ENCODE results near the gene TMEM63A. TPM values are rescaled to one million over a fixed set of nuclear protein-coding genes. Genes with fewer than 3 reads are reported as not detected.
"Not testable (repeated sequence)": the region's sequence is repeated elsewhere in the genome, so short reads cannot be mapped to it uniquely, and the experiment has no call there.

Gene TMEM63A
- total RNA-seq, 1 experiment from 2014 or later: 4.0 TPM

DNA sequence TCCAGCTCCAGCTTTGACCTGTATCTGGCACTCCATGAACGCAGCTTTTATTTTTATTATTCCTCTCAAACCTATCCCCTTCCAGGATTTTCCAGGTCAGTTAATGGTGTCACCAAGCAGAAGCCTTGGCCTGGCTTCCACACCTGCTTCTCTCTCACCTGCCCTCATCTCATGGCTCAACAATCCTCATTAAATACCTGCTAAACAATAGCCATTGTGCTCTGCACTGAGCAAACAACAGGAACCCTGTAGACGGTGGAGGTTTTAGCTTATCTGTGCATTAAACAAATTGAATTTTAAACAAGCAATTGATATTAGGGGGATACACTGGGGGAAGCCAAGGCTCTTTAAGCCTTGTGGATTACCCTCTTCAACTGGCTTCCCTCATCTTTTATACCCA, 26.6 kb upstream of the TMEM63A start:
- DNase-seq (ENCODE audit: low spot score): no peak

DNA sequence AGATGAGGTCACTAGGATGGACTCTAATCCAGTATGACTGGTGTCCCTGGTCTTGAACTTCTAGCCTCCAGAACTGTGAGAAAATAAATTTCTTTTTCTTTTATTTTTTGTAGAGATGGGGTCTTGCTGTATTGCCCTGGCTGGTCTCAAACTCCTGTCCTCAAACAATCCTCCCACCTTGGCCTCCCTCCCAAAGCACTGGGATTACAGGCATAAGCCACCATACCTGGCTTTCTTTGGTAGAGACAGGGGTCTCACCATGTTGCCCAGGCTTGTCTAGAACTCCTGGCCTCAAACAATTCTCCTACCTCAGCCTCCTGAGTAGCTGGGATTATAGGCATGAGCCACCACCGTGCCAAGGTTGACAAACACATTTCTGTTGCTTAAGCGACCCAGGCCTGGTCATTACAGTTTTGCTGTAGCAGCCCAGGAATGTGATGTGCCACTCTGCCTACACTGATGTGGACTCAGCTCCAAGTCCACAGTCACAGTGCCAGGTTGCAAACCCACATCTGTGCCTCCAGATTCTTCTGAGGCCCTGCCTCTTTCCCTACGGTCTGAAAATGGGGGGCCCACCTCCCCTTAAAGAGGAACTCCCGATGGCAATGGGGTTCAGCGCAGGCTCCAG, 25.9 kb upstream of the TMEM63A start:
- DNase-seq (ENCODE audit: low spot score): no peak

DNA sequence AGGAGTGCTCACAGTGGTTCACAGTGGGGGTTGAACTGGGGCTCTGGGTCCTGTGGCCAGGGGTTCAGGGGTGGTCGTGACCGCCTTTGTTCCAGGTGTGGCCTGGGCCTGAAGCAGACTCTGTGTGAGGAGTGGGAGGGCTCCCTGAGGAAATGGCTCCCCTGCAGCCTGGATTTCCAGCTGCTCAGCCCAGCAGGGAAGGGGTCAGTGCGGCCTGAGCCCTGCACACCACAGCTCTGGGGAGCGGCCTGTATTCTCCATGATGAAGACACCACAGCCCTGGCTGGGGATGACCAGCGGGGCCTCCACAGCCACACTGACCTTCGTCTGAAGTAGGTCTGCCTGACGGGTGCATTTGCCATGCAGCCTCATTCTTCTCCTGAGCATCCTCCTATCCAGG, 25.2 kb upstream of the TMEM63A start:
- no peak for DNase-seq (ENCODE audit: low spot score)

DNA sequence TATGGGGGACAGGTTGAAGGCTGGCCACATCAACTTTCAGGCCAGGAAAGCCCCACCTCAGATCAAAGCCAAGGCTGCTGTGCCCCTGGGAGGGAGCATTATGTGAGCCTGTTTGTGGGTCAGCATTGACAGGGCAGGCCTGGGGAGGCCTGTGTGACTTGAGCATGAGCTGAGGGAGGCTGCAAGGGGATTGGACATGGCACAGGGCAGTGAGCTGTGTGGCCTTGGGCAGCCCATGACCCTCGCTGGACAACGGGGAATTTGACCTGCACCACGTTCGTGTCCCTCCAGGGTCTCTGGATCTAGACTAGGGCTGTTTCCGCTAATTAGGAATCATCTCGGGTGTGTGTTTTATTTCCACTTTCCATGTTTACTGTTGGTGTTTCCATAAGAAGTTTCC, 24.3 kb upstream of the TMEM63A start:
- DNase-seq (ENCODE audit: low spot score): no peak

DNA sequence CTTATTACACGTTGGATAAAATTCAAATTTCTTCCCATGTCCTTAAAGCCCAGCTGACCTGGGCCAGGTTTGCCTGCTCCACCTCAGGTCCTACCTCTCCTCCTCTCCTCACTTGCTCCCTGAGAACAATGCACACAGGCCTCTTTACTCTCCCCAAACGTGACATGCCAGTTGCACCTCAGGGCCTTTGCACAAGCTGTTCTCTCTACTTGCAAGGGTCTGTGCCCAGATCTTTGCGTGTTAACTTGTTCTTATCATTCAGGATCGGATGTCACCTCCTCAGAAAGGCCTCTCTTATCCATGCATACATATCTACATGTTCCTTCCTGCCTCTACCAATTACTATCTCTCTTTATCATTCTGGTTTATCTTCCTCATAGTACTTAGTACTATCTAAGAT, 21.4 kb upstream of the TMEM63A start:
- DNase-seq (ENCODE audit: low spot score): no peak

DNA sequence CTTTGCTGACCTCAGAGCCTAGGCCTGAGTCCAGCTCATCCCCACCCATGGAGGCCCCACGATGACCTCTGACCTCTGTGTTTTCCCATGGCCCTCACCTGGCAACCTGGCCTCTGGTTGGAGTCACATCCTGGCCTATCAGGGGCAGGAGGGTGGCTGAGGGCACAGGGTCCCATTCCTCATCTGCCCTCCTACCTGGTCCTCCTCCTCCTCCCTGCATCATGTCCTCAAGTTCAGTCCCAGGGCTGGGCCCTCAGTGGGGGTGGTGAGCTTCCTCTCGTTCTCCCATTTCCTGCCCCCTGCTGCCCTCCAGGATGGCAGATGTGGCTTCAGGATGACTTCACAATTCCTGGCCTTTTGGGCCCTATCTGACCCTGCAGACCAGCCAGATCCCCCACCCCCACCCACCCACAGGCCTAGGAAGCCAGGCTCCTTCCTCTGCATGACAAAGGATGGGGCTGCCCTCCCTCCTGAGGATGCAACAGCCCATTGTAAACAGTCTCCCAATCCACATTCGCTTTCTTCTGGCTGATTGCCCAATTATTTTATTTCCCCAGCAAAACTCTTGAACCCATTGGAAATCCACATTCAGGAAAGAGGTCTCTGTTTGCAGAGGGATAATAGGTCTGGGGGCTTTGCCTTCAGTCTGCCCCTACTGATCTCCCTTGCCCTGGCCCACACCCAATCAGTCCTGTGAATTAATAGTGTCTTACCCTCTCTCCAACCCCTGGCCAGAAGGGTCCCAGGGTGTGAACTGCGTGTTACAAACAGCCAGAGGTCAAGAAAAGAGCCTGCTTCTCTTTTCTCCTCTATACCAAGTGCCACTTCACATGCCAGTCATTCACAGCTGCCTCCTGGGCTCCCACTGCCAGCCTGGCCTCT, 17.1 kb upstream of the TMEM63A start:
- DNase-seq (ENCODE audit: low spot score): no peak

DNA sequence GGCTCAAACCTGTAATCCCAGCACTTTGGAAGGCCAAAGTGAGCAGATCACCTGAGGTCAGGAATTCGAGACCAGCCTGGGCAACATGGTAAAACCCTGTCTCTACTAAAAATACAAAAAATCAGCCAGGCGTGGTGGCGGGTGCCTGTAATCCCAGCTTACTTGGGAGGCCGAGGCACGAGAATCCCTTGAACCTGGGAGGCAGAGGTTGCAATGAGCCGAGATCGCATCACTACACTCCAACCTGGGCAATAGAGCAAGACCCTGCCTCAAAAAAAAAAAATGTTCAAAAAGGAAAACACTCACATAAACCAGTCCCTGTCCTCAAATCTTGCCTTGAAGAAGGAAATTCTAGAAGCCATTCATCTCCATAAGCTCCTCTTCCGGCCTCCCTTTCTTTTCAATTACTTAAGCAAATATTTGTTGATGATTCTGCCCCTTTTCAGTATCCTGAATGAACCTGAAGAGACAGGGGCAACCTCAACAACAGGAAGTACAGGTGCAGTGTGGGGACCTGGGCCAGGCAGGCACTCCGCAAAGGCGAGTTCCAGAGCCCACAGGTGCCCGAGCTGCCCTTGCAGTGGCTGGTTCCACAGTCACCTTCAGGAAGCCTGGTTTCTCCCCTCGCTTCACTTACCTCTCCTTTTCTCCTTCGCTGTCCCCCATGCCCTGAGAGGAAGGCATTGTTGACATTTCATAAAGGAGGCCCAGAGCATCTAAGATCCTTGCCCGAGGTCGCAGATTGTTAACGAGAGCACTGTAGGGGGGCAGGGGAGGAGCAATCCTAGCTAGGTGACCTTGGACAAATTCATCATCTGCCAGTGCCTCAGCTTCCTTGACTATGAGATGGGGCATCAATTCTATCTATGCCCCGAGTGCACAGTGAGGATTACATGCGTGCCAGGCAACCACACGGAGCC, 15.7 kb upstream of the TMEM63A start:
- no peak for DNase-seq (ENCODE audit: low spot score)

DNA sequence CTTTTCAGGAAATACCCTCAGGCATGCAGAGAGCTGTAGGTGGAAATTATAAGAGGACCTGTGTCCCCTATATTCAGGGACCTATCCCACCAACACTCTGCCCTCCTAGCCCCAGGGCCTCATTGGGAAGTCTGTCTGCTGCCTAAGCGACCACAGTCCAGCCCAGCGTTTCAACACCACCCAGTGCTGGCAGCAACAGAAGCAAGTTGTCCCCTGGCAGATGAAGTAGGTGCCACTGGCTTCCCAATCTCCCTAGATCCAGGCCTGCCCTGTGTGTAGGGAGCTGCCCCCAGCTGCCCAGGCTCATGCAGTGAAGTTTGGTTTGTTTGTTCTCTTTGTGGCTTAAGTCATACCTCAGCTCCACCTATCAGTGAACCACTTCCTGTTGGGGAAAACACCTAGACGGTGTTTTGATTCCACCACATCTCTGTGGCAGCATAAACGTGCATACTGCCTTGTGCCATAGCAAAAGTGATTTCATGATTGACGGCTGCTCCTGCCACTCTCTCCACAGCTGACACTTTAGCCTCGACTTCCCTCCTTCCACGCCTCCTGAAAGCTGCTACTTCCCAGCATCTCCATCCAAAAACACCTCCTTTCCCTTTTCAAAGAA, 14.9 kb upstream of the TMEM63A start:
- DNase-seq (ENCODE audit: low spot score): peak; percentile 74

DNA sequence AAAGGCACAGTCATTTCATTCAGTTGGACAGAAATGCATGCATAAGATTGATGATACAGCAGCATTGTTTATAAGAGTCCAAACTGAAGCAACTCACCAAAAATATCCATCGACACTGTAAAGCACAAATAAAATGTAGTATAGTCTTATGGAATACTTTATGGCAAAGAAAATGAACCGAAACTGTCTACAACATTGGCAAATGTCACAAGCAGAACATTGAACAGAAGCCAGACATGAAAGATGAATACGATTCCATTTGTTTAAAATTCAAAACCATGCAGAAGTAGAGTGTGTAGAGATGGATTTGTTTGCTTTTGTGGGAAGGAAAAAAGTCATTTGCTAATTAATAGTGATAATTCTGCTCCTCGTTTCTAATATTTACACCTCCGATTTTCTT, 14.3 kb upstream of the TMEM63A start:
- DNase-seq (ENCODE audit: low spot score): no peak

DNA sequence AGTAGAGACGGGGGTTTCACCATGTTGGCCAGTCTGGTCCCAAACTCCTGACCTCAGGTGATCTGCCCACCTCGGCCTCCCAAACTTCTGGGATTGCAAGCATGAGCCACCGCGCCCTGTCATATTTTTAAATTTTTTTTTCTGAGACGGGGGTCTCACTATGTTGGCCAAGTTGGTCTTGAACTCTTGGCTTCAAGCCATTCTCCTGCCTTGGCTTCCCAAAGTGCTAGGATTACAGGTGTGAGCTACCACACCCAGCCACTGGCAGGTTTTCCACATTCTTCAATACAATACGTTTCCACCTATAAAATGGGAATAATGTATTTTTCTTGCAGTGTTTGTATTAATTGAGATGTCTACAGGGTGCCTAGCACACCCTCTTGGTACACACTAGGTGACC, 10.1 kb upstream of the TMEM63A start:
- no peak for DNase-seq (ENCODE audit: low spot score)

DNA sequence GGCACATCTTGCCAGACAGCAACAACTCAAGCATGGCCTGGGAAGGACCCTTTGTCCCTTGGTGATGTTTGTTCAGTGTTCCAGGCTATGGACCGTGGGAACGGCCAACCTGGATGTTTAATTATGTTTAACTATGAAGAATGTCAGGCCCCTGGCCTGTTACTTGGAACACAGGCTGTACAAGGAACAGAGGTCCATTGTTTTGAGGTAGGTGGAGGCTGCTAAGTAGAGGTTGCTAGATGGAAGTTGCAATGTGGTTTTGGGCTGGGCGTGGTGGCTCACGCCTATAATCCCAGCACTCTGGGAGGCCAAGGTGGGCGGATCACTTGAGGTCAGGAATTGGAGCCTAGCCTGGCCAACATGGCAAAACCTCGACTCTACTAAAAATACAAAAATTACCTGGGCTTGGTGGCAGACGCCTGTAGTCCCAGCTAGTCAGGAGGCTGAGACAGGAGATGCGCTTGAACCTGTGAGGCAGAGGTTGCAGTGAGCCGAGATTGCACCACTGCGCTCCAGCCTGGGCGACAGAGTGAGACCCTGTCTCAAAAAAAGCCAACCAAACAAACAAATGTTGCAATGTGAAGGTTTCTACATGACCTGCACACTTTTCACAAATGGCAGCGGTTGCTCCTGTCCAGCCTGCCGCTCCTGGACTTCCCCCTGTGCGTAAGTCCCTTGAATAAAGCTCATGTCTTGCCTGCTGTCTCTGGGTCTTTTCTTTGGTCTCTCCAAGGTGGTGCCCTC, 9.2 kb upstream of the TMEM63A start:
- no peak for DNase-seq (ENCODE audit: low spot score)

DNA sequence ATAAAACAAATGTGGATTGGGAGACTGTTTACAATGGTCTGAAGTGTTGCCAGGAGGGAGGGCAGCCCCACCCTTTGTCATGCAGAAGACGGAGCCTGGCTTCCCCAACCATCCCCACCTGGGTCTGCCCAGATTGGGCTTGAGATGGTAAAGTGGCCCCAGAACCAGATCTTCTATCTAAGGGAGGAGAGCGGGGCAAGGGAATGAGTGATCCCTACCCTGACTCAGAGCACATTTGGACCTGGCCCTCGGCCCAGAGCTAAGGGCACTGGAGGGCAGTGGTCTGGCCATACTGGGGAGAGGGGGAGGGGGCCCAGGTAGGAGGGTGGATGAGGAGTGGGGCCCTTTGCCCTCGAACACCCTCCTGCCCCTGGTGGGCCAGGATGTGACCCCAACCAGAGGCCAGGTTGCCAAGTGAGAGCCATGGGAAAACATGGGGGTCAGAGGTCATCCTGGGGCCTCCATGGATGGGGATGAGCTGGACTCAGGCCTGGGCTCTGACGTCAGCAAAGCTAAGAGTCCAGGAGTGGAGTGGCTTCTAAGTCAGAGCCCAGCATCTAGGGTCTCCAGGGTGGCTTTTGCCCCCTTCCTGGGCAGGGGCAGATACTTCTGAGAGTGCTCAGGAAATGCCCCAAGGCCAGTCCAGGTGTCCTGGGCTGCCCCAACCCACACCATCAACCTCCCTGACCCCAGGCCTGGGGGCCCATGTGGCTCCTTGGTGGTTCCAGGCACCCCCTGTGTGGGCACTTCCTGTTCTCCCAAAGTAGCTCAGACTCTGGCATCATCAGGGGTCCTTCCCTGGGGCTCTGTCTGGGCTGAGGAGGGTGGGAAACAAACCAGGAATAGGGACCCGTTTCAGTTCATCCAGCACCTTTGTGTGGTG, 8.4 kb upstream of the TMEM63A start:
- DNase-seq (ENCODE audit: low spot score): no peak

DNA sequence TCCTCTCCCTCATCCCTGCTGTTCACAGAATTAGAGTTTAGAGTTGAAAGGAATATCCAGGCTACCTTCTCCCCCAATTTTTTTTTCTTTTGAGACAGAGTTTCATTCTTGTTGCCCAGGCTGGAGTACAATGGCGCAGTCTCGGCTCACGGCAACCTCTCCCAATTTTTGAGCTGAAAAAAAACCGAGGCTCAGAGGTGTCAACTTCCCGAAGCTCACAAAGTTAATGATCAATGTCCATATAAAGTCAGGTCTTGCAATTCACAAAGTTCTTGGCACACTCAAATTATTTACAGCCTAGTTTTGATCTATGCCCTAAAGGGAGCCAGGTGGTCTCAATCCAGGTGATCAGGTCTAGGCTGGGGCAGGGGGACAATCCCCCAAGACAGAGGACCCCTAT, 7.6 kb upstream of the TMEM63A start:
- no peak for DNase-seq (ENCODE audit: low spot score)

DNA sequence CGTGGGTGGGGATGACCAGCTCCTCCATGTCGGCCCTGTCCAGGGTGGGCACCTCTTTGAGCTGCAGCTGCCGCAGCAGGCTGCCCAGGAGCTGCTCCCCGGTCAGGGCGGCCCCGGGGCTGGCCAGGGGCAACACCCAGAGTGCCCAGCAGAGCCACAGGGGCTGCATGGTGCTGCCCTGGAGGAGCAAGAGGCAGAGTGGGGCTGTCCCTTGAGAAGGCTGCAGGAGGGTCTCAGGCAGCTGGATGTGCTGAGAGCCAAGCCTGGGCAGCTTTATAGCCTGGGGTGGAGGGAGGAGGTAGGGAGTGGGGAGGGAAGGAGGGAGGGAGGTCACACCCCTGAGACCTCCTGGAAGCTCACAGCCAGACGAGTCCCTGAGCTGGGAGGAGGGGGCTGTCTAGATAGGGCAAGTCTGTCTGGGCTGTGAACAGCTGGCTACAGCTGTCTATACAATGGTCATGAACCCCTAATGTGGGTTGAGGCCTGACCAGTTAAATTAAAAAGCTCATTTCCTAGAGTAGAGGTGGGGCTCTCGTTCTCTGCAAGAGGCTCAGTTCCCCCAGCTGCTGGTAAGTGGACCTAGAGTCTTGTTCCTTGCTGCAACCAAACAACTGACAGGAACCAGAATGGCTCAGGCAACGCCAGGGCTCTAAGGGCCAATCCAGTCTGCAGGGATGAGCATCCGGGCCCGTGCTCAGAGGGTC, 6.9 kb upstream of the TMEM63A start, which contains the start of gene LEFTY1:
Gene LEFTY1 (minus strand): TSS at position 249 of the 704 bp plus-strand sequence. CDS start 80 bp downstream, at position 169.
- no peak for DNase-seq (ENCODE audit: low spot score)

DNA sequence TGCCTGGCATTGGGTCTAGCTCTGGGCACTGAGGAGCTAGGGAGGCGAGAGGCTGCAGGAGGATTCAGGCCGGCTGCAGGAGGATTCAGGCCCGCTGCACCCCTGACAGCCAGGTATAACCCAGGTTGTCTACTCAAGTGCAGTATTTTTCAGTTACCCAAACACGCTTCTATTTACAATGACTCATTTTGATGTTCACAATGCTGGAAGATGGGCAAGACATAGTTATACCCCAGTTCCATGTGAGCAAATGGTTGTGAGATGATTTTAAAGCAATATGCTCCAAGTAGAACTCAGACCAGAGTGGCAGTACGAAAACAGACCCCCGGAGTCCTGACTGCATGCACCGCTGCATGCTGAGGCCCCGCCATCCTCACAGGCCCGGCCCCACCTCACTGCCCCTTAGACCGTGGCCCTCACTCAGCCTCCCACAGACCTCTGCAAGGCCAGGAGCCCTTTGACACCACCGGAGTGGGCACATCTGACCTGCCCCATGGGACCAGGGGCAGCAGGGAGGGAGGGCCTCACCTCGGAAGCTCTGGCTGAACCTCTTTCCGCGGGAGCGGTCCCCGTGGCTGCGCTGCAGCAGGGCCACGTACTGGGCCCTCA, 6.2 kb upstream of the TMEM63A start:
- DNase-seq (ENCODE audit: low spot score): no peak

DNA sequence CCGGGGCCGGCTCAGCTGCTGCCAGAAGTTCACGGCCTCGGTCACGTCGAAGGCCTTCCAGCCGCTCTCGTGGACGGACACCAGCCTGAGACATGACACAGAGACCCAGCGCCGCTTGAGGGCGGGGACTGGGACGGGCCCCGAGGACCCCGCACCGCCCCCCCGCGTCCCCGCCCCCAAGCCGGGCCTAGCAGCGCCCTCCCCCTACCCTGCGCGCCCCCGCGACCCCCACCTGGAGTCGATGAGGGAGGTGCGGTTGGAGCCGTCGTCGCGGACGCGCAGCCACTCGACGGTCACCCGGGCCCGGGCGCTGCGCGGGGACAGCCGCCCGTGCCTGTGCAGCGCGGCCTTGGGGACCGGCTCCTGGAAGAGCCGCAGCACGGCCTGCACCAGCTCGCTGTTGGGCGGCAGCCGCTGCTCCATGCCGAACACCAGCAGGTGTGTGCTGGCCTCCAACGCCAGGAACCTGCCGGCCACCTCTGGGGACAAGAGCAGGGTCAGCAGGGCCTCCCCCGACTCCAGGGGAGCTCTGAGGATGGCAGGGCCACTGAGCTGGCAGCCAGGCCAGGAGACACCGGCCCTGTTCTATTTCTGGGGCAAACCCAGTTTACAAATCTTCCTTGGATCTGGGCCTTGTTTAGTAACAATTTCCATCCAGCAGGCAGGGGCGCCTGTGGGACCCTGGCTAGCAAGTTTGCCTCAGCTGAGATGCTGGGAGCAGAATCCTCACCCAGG, 5.5 kb upstream of the TMEM63A start:
- not testable (repeated sequence) for DNase-seq (ENCODE audit: low spot score)

DNA sequence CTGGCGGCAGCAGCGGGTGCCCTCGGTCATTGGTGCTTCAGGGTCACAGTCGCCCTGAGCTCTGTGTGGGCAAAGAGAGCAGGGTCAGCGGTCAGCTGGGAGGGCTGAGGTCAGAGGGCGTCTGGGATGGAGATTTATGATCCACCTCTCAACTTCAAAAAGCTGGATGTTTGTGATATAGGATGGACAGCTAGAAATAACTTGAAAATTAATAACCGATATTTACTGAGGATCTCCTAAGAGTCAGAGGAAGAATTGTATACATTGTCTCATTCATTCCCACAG, 4.8 kb upstream of the TMEM63A start:
- no peak for DNase-seq (ENCODE audit: low spot score)
